Suprapubic skin (tissue), 4 donors: ENCODE data around the gene RASSF7.

ENCODE experiments used
- POLR2A ChIP-seq, 2 donors: fragments of 450-650 bp; IDR thresholded peaks; one replicate each; pipeline ENCODE4 v1.6.1; 2017; ENCODE audit warnings: antibody characterized with exemption in 2 of 2, mild to moderate bottlenecking in 2 of 2, moderate library complexity in 2 of 2
- POLR2AphosphoS5 ChIP-seq, 3 donors: sonication (generic); formaldehyde crosslinking; IDR thresholded peaks; one replicate each; pipeline ENCODE4 v1.6.1; 2017; ENCODE audit warnings: antibody characterized with exemption in 3 of 3
- TF ChIP-seq, protein P1 (sequence below), 2 donors: fragments of 200-600 bp in 1 of 2; fragments of 450-650 bp in 1 of 2; sonication (generic) in 1 of 2; IDR thresholded peaks; one replicate each; pipeline ENCODE4 v1.5.1; 2016 to 2019; ENCODE audit warnings: antibody characterized with exemption in 2 of 2, mild to moderate bottlenecking in 1 of 2, moderate library complexity in 1 of 2

DNA sequence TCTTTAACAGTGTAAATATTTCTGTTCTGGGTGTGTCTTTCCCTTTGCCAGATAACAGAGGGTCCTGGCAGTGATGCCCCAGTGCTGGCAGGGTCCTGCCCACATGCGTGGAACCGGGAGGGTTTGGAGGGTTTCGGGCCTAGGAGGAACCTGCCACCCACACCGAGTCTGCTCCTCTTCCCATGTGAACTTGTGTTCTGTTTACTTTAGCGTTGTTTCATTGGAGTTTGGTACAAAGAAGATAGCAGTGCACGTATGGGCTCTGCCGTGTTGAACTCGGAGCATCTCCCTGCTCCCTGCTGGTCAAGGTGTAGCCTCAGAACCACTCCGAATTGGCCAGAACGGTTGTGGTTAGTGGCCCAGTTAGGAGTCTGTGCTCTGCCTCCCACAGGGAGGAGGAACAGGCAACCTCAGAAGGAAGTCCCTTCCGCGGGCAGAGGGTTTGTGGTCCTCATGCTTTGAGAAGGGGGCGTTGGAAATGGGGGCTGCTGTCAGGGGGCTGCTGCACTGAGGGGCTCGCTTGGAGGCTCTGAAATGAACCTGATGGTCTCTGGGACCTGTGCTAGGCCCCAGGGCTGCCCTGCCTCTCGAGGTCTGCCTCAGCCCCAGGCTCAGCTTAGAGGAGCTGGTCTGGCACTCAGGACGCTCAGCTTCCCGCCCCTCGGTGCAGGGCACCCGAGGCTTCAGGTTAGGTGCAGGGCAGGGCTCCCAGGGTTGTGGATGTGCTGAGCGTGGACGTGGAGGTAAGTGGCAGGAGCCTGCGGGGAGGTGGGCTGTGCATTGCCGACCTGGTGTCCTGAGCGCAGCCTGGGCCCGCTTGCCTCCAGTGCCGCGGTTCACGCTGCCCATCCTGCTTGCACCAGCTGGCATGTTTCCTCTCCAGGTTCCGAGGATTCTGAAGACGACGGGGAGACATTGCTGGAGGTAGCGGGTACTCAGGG is 25.9 kb downstream of the RASSF7 start:
- TF ChIP-seq, protein P1, sequence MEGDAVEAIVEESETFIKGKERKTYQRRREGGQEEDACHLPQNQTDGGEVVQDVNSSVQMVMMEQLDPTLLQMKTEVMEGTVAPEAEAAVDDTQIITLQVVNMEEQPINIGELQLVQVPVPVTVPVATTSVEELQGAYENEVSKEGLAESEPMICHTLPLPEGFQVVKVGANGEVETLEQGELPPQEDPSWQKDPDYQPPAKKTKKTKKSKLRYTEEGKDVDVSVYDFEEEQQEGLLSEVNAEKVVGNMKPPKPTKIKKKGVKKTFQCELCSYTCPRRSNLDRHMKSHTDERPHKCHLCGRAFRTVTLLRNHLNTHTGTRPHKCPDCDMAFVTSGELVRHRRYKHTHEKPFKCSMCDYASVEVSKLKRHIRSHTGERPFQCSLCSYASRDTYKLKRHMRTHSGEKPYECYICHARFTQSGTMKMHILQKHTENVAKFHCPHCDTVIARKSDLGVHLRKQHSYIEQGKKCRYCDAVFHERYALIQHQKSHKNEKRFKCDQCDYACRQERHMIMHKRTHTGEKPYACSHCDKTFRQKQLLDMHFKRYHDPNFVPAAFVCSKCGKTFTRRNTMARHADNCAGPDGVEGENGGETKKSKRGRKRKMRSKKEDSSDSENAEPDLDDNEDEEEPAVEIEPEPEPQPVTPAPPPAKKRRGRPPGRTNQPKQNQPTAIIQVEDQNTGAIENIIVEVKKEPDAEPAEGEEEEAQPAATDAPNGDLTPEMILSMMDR (IDR thresholded peaks at IDR 0.05): no peak
- no peak for TF ChIP-seq POLR2A (IDR thresholded peaks at IDR 0.05)
- TF ChIP-seq POLR2AphosphoS5 (IDR thresholded peaks at IDR 0.05): no peak
